ENCODE results near the gene NUDT21.
"Not testable (repeated sequence)": the region's sequence is repeated elsewhere in the genome, so short reads cannot be mapped to it uniquely, and the experiment has no call there.

The NUDT21 gene

DNA sequence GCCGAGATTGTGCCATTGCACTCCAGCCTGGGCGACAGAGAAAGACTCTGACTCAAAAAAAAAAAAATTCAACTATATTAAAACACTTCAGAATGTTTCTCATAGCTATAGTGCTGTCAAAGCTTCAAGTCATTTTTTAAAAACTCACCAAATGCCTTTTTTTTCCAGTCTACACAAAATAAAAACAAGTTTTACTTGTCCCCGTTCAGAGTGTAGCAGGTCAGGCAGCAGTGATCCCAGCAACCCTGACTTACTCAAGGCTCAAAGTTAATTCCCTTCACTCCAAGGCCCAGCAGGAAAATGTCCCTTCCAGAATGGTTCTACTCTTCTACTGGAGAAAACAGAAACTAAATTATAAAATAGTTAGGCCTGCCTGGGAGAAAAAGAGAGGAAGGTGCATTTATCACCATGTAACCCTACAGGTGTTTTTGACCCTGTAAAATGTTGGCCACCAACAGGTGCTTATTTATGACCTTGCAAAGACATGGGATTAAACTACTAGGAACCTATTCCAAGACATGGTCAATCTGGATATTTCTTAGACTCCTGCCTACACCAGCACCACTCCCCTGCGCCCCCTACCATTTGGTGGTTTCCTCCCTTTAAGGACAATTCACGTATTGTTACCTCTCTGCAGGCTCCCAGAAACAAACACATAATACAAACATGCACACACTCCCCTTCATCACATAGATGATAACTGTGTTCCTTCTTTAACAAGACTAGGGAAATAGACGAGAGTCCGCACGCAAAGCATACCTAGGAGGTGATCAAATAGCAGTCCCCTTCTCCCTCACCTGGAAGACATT is 31.2 kb downstream of the NUDT21 start:
- no peak for DNase-seq (ENCODE audit: low read depth)

- no peak for DNase-seq (ENCODE audit: low read depth)
These were observed 34.0 kb downstream of the NUDT21 start for GRCh38 chr16:56417138-56417537.

DNA sequence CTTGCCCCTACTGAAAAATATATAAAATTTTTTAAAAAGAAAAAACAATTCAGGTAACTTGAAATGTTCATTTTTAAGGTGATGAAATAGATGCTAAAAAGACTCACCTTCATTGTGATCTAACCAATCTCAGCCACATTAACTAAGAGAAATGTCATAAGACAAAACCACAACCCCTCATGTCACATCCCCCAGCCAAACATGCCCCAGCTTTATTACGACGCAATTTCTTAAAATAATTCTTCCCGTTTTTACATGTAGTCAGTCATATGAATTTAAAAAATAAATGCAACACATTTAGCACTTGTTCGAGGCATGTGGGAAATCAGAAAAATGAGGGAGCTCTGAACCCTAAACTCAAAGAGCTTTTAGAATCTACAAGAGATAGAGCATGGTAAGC is 35.3 kb downstream of the NUDT21 start:
- no peak for DNase-seq (ENCODE audit: low read depth)

GRCh38 chr16:56414366-56414765 is 36.8 kb downstream of the NUDT21 start:
- DNase-seq (ENCODE audit: low read depth), result no peak

GRCh38 chr16:56413381-56413780 is 37.8 kb downstream of the NUDT21 start:
- no peak for DNase-seq (ENCODE audit: low read depth)

DNA sequence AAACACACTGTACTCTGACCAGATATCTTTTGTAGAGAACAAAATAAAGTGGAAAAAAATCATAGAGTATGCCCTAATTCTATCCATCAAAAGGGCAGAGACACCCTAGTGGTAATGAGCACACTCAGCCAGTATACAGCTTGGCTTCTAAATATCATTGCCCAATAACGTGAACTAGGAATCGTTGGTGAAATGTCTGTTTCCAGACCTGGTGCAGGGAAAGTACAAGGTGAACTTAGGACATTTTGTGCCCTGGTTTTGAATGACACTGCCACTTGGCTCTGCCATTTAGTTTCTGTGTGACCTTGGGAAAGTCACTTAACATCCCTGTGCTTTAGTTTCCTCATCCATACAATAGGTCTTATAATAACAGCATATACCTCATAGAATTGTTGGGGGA is 39.5 kb downstream of the NUDT21 start:
- DNase-seq (ENCODE audit: low read depth), result no peak

GRCh38 chr16:56411123-56411522 is 40.0 kb downstream of the NUDT21 start:
- no peak for DNase-seq (ENCODE audit: low read depth)

- no peak for DNase-seq (ENCODE audit: low read depth)
These were observed 41.9 kb downstream of the NUDT21 start for GRCh38 chr16:56409195-56409594.

- no peak for DNase-seq (ENCODE audit: low read depth)
These were observed 42.6 kb downstream of the NUDT21 start for GRCh38 chr16:56408379-56409098.

GRCh38 chr16:56405977-56406672 is 45.0 kb downstream of the NUDT21 start:
- no peak for DNase-seq (ENCODE audit: low read depth)

GRCh38 chr16:56401482-56401881 is 49.6 kb downstream of the NUDT21 start:
- DNase-seq (ENCODE audit: low read depth), result no peak

DNA sequence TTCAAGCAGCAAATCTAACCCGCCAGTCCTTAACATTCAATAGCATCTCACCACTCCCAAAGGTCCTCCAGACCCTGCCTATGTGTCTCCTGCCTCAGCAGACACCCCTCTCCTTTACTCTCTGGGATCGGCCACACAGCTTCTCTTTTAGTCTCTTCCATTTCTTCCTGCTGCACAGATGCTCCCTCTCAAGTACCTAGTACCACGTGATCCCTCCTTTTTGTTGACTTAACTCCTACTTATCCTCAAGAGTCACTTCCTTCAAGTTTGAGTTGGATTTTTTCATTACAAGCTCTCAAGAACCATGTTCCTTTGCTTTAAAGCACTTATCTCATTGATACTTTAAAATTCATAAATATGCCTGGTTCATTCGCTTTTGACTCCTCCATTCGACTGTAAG is 50.7 kb downstream of the NUDT21 start:
- DNase-seq (ENCODE audit: low read depth), result no peak

GRCh38 chr16:56399486-56399885 is 51.6 kb downstream of the NUDT21 start:
- DNase-seq (ENCODE audit: low read depth), result no peak

- no peak for DNase-seq (ENCODE audit: low read depth)
These were observed 52.1 kb downstream of the NUDT21 start for GRCh38 chr16:56399047-56399446.

DNA sequence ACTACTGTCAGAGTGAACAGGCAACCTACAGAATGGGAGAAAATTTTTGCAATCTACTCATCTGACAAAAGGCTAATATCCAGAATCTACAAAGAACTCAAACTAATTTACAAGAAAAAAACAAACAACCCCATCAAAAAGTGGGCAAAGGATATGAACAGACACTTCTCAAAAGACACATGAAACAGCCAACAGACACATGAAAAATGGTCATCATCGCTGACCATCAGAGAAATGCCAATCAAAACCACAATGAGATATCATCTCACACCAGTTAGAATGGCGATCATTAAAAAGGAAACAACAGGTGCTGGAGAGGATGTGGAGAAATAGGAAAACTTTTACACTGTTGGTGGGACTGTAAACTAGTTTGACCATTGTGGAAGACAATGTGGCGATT is 54.4 kb downstream of the NUDT21 start:
- not testable (repeated sequence) for DNase-seq (ENCODE audit: low read depth)

DNA sequence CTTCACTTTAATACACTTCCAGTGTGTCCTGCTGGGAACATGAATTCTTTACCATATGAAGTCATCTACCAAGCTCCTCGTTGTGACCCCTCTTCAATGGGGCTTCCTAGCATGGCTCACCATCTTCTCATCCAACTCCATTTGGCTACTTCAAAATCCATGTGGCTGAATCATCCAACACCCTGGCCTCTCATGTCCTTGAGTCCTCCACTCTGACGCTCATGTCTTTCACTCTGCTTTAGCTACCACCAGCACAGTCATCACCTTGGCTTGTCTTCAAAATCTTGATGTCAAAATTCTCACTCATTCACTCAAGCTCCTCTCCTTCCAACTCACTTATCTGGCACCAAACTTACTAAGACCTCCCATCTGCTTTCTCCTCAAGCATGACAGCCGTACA is 61.6 kb downstream of the NUDT21 start:
- no peak for DNase-seq (ENCODE audit: low read depth)

DNA sequence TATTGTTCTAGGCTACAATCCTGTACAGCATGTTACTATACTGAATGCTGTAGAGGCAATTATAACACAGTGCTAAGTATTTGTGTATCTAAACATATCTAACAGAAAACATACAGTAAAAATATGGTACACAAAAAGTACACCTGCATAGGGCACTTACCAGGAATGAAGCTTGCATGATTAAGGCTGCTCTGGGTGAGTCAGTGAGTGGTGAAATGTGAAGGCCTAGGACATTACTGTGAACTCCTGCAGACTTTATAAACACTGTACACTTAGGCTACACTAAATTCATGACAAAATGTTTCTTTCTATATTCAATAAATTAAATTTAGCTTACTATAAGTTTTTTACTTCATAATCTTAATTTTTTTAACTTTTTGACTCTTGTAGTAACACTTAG is 62.9 kb downstream of the NUDT21 start:
- DNase-seq (ENCODE audit: low read depth), result no peak

GRCh38 chr16:56387396-56387795 is 63.7 kb downstream of the NUDT21 start:
- DNase-seq (ENCODE audit: low read depth), result no peak

GRCh38 chr16:56384074-56384721 is 66.9 kb downstream of the NUDT21 start:
- no peak for DNase-seq (ENCODE audit: low read depth)

DNA sequence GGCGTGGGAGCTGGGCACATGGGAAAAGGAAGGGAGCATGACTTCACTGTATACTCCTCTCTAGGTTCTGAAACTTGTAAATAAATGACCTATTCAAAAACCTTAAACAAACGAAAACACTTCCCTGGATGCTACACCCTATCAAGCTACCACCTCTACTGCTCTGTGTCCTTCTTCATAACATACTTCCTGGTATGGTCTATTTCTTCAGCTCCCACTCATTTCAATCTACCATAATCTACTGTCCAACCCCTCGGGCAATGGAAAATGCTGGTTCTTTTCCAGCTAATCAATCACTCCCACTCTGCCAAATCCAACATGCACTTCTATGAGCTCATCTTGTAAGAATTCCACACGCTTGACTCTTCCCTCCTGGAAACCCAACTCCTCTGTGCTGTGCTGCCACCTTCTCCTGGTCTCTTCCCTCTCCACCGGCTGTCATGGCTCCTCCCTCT is 68.2 kb downstream of the NUDT21 start:
- no peak for DNase-seq (ENCODE audit: low read depth)

DNA sequence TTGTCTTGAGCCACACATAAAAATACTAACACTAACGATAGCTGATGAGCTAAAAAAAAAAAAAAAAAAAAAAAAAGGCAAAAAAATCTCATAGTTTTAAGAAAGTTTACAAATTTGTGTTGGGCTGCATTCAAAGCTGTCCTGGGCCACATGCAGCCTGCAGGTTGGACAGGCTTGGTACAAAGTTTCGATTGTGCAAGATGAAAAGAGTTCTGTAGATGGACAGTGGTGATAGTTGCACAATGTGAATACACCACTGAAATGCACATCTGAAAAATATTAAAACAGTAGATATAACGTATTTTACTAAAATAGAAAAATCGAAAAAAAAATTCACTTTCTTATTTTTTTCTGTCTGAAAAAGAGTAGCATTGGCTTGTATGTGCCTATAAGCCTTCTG is 68.7 kb downstream of the NUDT21 start:
- DNase-seq (ENCODE audit: low read depth), result no peak

GRCh38 chr16:56380778-56381485 is 70.2 kb downstream of the NUDT21 start:
- not testable (repeated sequence) for DNase-seq (ENCODE audit: low read depth)

Data from stimulated activated CD8-positive, alpha-beta memory T cell treated with anti-CD3 and anti-CD28 coated beads, Interleukin-4, amount 100 ng/mL, for 24 hours (primary cell).